AG09319 (cell line): Measurements from ENCODE around the gene UNC13C.

Source experiments
- DNase-seq: peaks from one replicate; pipeline ENCODE4 v3.0.0-alpha.2; 2010; ENCODE audit warnings: low read depth; ENCODE audit errors: extremely low read depth
- TF ChIP-seq, protein P1 (sequence below): IDR thresholded peaks from 2 replicates; pipeline ENCODE4 v1.5.1; 2011; ENCODE audit warnings: low read depth, mild to moderate bottlenecking, inconsistent platforms, low read length, moderate library complexity

UNC13C gene

GRCh38 chr15:53974121-53974520 is 4.1 kb upstream of the UNC13C start:
- TF ChIP-seq, protein P1, sequence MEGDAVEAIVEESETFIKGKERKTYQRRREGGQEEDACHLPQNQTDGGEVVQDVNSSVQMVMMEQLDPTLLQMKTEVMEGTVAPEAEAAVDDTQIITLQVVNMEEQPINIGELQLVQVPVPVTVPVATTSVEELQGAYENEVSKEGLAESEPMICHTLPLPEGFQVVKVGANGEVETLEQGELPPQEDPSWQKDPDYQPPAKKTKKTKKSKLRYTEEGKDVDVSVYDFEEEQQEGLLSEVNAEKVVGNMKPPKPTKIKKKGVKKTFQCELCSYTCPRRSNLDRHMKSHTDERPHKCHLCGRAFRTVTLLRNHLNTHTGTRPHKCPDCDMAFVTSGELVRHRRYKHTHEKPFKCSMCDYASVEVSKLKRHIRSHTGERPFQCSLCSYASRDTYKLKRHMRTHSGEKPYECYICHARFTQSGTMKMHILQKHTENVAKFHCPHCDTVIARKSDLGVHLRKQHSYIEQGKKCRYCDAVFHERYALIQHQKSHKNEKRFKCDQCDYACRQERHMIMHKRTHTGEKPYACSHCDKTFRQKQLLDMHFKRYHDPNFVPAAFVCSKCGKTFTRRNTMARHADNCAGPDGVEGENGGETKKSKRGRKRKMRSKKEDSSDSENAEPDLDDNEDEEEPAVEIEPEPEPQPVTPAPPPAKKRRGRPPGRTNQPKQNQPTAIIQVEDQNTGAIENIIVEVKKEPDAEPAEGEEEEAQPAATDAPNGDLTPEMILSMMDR: no peak
- no peak for DNase-seq

DNA sequence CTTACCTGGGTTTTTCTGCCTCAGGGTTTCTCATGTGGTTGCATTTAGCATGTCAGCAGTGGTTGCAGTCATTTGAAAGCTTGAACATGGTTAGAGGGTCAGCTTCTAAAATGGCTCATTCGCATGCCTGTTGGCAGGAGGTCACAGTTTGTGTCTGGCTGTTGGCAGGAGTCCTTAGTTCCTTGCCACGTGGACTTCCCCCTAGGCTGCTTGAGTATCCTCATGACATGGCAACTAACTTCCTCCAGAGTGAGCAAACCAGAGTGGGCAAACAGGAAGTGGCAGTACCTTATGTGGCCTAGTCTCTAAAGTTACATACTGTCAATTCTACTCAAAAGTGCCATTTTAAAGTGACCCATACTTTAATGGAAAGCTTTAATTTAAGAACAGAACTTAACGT is 3.4 kb upstream of the UNC13C start:
- TF ChIP-seq, protein P1: no peak
- no peak for DNase-seq

DNA sequence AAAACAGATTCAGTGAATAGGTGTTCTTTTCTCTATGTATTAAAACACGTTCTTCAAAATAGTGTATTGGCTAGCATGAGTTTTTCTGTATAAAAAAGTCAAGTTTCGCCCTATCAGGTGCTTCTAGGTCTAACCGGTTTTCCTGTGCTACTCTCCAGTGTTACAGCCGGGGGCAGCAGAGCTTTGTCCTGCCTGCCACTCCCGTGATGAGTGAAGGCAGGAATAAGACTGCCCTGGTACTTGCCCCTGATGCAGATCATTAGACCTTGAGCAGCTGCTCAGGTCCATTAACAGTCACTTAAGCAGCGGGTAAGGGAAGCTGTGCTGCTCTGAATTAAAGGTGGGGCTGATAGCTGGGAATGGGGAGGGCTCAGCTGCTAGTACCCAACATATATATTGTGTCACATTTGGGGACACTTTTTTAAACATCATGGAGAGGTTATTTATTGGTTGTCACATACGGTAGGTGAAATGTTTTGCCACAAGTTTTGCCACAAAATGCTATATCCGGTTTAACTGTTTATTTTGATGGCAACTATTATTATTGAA is 1.3 kb upstream of the UNC13C start:
- TF ChIP-seq, protein P1: no peak

DNA sequence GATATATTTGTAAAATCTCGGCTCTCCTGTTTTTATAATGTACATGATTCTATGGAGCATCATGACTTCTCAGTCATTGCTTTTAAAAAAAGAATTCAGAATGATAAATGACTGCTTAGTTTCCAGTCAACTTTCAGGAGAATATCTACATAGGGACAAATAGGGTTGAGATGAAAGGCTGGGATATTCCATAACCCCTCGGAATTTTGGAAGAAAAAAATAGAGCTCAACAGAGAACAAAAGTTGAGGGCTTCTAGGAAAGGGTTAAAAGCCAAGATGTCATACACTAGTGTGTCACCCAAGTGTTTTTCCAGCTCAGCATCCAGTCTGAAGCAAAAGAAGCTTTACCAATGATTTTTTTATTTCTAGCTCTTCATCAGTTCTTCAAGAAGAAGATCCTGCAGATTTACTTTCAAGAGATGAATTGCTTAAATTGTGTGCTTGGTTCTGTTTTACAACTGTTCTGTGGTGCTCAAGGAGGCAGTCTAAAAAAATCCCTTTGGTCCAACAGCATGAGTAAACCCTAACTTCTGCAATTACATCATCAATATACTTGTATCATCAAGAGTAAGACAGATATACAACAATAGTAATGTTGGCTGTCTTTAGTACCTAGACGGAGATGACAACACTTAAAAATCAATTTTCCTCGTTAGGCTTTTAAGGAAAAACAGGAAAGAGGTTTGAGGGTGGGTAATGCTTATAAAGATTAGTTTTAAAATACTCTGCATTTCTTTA is 979 bp downstream of the UNC13C start:
- TF ChIP-seq, protein P1: no peak
- no peak for DNase-seq

More for the DNA sequence above, 1.3 kb upstream of the UNC13C start:
- DNase-seq: no peak

DNA sequence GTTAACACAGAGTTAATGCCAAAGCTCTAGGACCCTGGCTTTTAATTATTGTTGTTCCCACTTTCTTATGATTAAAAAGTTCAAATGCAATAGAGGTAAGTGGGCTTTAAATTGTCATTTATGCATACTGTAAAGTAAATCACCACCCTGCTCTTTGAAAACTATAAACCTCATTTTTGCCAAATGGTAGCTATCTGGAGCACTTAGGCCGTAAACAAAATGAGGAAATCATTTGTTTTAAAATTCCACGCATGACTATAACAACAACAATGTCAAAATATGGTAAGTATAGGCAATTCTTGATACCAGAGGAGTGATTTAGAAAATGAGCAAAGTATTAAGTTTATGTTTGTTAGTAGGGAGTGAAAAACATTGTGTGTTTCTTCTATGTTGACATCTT is 1.8 kb downstream of the UNC13C start:
- no peak for DNase-seq
- TF ChIP-seq, protein P1: no peak

DNA sequence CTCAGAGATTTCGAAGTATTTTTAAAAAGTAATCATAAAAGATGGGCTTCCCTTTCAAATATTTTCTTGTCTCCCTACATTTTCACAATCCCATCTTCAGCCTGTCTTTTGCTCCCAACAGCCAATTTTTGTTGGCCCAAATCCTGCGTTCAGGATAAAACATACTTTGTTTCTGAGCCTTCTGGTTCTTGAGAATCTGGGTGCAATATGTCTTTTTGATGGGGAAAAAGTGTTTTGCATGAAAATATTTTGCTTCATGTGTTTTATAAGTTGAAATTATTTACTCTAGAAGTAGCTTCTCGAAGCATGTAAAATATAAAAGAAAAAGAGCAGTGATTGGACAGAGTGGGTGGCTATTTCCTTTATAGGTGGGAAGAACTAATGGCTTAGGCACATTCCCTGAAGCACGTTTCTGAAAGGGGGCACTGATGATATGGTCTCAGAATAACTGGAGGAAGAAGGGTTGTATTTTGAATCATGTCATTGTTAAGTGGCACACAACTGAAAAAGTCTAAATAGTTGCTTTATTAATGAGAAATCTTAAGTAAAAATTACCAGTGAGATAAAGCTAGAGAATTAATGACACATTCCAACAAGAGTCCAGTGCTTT is 3.9 kb downstream of the UNC13C start:
- DNase-seq: no peak
- TF ChIP-seq, protein P1: no peak

- DNase-seq: no peak
- TF ChIP-seq, protein P1: no peak
Observed at GRCh38 chr15:53982876-53983275, 4.6 kb downstream of the UNC13C start.
